HEK293 (cell line): ENCODE measurements around the gene BCLAF1.
A peak's percentile ranks its signal among the peaks of the same experiment; 100 is the strongest.

Experiments
- IKZF3 ChIP-seq: fragments of 450-650 bp; IDR thresholded peaks from 2 replicates; pipeline ENCODE4 v1.5.0; 2018; ENCODE audit warnings: missing biosample characterization, mild to moderate bottlenecking, missing genetic modification characterization, moderate library complexity
- KLF10 ChIP-seq: fragments of 450-650 bp; IDR thresholded peaks from 2 replicates; pipeline ENCODE4 v1.5.1; 2018; ENCODE audit warnings: missing biosample characterization, mild to moderate bottlenecking, missing genetic modification characterization
- KLF16 ChIP-seq: fragments of 450-650 bp; formaldehyde crosslinking; IDR thresholded peaks from 2 replicates; pipeline ENCODE4 v1.5.1; 2017; ENCODE audit warnings: missing biosample characterization, missing genetic modification characterization
- KLF8 ChIP-seq: fragments of 450-650 bp; formaldehyde crosslinking; IDR thresholded peaks from 2 replicates; pipeline ENCODE4 v1.5.1; 2016; ENCODE audit warnings: missing biosample characterization, missing genetic modification characterization
- SALL2 ChIP-seq: fragments of 450-650 bp; formaldehyde crosslinking; IDR thresholded peaks from 2 replicates; pipeline ENCODE4 v1.5.0; 2017; ENCODE audit warnings: missing biosample characterization, mild to moderate bottlenecking, missing genetic modification characterization, borderline replicate concordance
- SCRT2 ChIP-seq: fragments of 450-650 bp; formaldehyde crosslinking; IDR thresholded peaks from 2 replicates; pipeline ENCODE4 v1.5.1; 2016; ENCODE audit warnings: missing biosample characterization, missing genetic modification characterization
- SP3 ChIP-seq: fragments of 450-650 bp; formaldehyde crosslinking; IDR thresholded peaks from 2 replicates; pipeline ENCODE4 v1.5.1; 2016; ENCODE audit warnings: missing biosample characterization, missing genetic modification characterization
- ZBTB48 ChIP-seq: fragments of 450-650 bp; formaldehyde crosslinking; IDR thresholded peaks from 2 replicates; pipeline ENCODE4 v1.5.1; 2016; ENCODE audit warnings: missing biosample characterization, missing genetic modification characterization
- ZBTB6 ChIP-seq: fragments of 450-650 bp; formaldehyde crosslinking; IDR thresholded peaks from 2 replicates; pipeline ENCODE4 v1.5.1; 2017; ENCODE audit warnings: missing biosample characterization, missing genetic modification characterization
- ZBTB8A ChIP-seq: fragments of 450-650 bp; formaldehyde crosslinking; IDR thresholded peaks from 2 replicates; pipeline ENCODE4 v1.5.1; 2016; ENCODE audit warnings: missing biosample characterization, missing genetic modification characterization
- ZFP37 ChIP-seq: fragments of 450-650 bp; formaldehyde crosslinking; IDR thresholded peaks from 2 replicates; pipeline ENCODE4 v1.5.1; 2016; ENCODE audit warnings: missing biosample characterization, missing genetic modification characterization
- ZNF19 ChIP-seq: fragments of 450-650 bp; formaldehyde crosslinking; IDR thresholded peaks from 2 replicates; pipeline ENCODE4; 2016; ENCODE audit warnings: missing biosample characterization, missing genetic modification characterization, low read depth
- ZNF214 ChIP-seq: fragments of 450-650 bp; formaldehyde crosslinking; IDR thresholded peaks from 2 replicates; pipeline ENCODE4 v1.5.1; 2017; ENCODE audit warnings: missing biosample characterization, mild to moderate bottlenecking, missing genetic modification characterization, borderline replicate concordance
- ZNF221 ChIP-seq: fragments of 450-650 bp; formaldehyde crosslinking; IDR thresholded peaks from 2 replicates; pipeline ENCODE4 v1.5.1; 2017; ENCODE audit warnings: missing biosample characterization, missing genetic modification characterization, borderline replicate concordance
- ZNF23 ChIP-seq: fragments of 450-650 bp; formaldehyde crosslinking; IDR thresholded peaks from 2 replicates; pipeline ENCODE4 v1.5.1; 2016; ENCODE audit warnings: missing biosample characterization, missing genetic modification characterization, borderline replicate concordance
- ZNF311 ChIP-seq: fragments of 450-650 bp; formaldehyde crosslinking; IDR thresholded peaks from 2 replicates; pipeline ENCODE4 v1.5.1; 2017; ENCODE audit warnings: missing biosample characterization, missing genetic modification characterization, borderline replicate concordance
- ZNF37A ChIP-seq: fragments of 450-650 bp; IDR thresholded peaks from 2 replicates; pipeline ENCODE4 v1.5.1; 2018; ENCODE audit warnings: missing biosample characterization, missing genetic modification characterization
- ZNF488 ChIP-seq: fragments of 450-650 bp; formaldehyde crosslinking; IDR thresholded peaks from 2 replicates; pipeline ENCODE4 v1.5.1; 2016; ENCODE audit warnings: missing biosample characterization, missing genetic modification characterization
- ZNF514 ChIP-seq: fragments of 450-650 bp; formaldehyde crosslinking; IDR thresholded peaks from 2 replicates; pipeline ENCODE4 v1.5.1; 2016; ENCODE audit warnings: missing biosample characterization, missing genetic modification characterization
- ZNF544 ChIP-seq: fragments of 450-650 bp; formaldehyde crosslinking; IDR thresholded peaks from 2 replicates; pipeline ENCODE4 v1.5.0; 2017; ENCODE audit warnings: missing biosample characterization, missing genetic modification characterization
- ZNF548 ChIP-seq: fragments of 450-650 bp; formaldehyde crosslinking; IDR thresholded peaks from 2 replicates; pipeline ENCODE4 v1.5.1; 2016; ENCODE audit warnings: missing biosample characterization, missing genetic modification characterization
- ZNF658 ChIP-seq: fragments of 450-650 bp; formaldehyde crosslinking; IDR thresholded peaks from 2 replicates; pipeline ENCODE4; 2016; ENCODE audit warnings: missing biosample characterization, missing genetic modification characterization
- ZNF830 ChIP-seq: fragments of 450-650 bp; IDR thresholded peaks from 2 replicates; pipeline ENCODE4 v1.5.0; 2018; ENCODE audit warnings: missing biosample characterization, missing genetic modification characterization, low read depth, mild to moderate bottlenecking, moderate library complexity
- TF ChIP-seq, protein P1 (sequence below): fragments of 450-650 bp; formaldehyde crosslinking; IDR thresholded peaks from 2 replicates; pipeline ENCODE4 v1.5.1; 2016; ENCODE audit warnings: missing biosample characterization, missing genetic modification characterization, borderline replicate concordance
- TF ChIP-seq, protein P2 (sequence below): fragments of 450-650 bp; formaldehyde crosslinking; IDR thresholded peaks from 2 replicates; pipeline ENCODE4 v1.5.1; 2016; ENCODE audit warnings: missing biosample characterization, missing genetic modification characterization
- TF ChIP-seq, protein P3 (sequence below): fragments of 450-650 bp; formaldehyde crosslinking; IDR thresholded peaks from 2 replicates; pipeline ENCODE4 v1.5.1; 2017; ENCODE audit warnings: missing biosample characterization, mild to moderate bottlenecking, missing genetic modification characterization, moderate library complexity
- TF ChIP-seq, protein P4 (sequence below): fragments of 450-650 bp; IDR thresholded peaks from 2 replicates; pipeline ENCODE4 v1.5.1; 2018; ENCODE audit warnings: missing biosample characterization, mild to moderate bottlenecking, missing genetic modification characterization
- TF ChIP-seq, protein P5 (sequence below): fragments of 450-650 bp; formaldehyde crosslinking; IDR thresholded peaks from 2 replicates; pipeline ENCODE4 v1.5.1; 2016; ENCODE audit warnings: missing biosample characterization, missing genetic modification characterization

Gene BCLAF1

GRCh38 chr6:136226027-136226673 is 63.5 kb downstream of the BCLAF1 start (continued):
- TF ChIP-seq, protein P1, sequence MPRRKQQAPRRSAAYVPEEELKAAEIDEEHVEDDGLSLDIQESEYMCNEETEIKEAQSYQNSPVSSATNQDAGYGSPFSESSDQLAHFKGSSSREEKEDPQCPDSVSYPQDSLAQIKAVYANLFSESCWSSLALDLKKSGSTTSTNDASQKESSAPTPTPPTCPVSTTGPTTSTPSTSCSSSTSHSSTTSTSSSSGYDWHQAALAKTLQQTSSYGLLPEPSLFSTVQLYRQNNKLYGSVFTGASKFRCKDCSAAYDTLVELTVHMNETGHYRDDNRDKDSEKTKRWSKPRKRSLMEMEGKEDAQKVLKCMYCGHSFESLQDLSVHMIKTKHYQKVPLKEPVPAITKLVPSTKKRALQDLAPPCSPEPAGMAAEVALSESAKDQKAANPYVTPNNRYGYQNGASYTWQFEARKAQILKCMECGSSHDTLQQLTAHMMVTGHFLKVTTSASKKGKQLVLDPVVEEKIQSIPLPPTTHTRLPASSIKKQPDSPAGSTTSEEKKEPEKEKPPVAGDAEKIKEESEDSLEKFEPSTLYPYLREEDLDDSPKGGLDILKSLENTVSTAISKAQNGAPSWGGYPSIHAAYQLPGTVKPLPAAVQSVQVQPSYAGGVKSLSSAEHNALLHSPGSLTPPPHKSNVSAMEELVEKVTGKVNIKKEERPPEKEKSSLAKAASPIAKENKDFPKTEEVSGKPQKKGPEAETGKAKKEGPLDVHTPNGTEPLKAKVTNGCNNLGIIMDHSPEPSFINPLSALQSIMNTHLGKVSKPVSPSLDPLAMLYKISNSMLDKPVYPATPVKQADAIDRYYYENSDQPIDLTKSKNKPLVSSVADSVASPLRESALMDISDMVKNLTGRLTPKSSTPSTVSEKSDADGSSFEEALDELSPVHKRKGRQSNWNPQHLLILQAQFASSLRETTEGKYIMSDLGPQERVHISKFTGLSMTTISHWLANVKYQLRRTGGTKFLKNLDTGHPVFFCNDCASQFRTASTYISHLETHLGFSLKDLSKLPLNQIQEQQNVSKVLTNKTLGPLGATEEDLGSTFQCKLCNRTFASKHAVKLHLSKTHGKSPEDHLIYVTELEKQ (tag by site-specific recombination) = no peak
- no peak for TF ChIP-seq ZNF214 (tag by site-specific recombination)
- TF ChIP-seq ZBTB6 (tag by site-specific recombination) = no peak
- TF ChIP-seq ZNF658 (tag by site-specific recombination) = no peak
- no peak for TF ChIP-seq KLF8 (tag by site-specific recombination)
- no peak for TF ChIP-seq ZNF311 (tag by site-specific recombination)
- TF ChIP-seq KLF16 (tag by site-specific recombination) = no peak
- TF ChIP-seq SALL2 (tag by site-specific recombination) = no peak
- TF ChIP-seq, protein P2, sequence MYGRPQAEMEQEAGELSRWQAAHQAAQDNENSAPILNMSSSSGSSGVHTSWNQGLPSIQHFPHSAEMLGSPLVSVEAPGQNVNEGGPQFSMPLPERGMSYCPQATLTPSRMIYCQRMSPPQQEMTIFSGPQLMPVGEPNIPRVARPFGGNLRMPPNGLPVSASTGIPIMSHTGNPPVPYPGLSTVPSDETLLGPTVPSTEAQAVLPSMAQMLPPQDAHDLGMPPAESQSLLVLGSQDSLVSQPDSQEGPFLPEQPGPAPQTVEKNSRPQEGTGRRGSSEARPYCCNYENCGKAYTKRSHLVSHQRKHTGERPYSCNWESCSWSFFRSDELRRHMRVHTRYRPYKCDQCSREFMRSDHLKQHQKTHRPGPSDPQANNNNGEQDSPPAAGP = no peak
- TF ChIP-seq ZBTB8A (tag by site-specific recombination) = no peak
- TF ChIP-seq SP3 = no peak
- TF ChIP-seq, protein P3, sequence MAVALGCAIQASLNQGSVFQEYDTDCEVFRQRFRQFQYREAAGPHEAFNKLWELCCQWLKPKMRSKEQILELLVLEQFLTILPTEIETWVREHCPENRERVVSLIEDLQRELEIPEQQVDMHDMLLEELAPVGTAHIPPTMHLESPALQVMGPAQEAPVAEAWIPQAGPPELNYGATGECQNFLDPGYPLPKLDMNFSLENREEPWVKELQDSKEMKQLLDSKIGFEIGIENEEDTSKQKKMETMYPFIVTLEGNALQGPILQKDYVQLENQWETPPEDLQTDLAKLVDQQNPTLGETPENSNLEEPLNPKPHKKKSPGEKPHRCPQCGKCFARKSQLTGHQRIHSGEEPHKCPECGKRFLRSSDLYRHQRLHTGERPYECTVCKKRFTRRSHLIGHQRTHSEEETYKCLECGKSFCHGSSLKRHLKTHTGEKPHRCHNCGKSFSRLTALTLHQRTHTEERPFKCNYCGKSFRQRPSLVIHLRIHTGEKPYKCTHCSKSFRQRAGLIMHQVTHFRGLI (tag by site-specific recombination) = no peak
- TF ChIP-seq, protein P4, sequence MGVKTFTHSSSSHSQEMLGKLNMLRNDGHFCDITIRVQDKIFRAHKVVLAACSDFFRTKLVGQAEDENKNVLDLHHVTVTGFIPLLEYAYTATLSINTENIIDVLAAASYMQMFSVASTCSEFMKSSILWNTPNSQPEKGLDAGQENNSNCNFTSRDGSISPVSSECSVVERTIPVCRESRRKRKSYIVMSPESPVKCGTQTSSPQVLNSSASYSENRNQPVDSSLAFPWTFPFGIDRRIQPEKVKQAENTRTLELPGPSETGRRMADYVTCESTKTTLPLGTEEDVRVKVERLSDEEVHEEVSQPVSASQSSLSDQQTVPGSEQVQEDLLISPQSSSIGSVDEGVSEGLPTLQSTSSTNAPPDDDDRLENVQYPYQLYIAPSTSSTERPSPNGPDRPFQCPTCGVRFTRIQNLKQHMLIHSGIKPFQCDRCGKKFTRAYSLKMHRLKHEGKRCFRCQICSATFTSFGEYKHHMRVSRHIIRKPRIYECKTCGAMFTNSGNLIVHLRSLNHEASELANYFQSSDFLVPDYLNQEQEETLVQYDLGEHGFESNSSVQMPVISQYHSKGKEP (tag by site-specific recombination) = 0 out of 2 replicates have a peak, but pooled peaks have one; percentile 4
- TF ChIP-seq ZFP37 = no peak
- TF ChIP-seq, protein P5, sequence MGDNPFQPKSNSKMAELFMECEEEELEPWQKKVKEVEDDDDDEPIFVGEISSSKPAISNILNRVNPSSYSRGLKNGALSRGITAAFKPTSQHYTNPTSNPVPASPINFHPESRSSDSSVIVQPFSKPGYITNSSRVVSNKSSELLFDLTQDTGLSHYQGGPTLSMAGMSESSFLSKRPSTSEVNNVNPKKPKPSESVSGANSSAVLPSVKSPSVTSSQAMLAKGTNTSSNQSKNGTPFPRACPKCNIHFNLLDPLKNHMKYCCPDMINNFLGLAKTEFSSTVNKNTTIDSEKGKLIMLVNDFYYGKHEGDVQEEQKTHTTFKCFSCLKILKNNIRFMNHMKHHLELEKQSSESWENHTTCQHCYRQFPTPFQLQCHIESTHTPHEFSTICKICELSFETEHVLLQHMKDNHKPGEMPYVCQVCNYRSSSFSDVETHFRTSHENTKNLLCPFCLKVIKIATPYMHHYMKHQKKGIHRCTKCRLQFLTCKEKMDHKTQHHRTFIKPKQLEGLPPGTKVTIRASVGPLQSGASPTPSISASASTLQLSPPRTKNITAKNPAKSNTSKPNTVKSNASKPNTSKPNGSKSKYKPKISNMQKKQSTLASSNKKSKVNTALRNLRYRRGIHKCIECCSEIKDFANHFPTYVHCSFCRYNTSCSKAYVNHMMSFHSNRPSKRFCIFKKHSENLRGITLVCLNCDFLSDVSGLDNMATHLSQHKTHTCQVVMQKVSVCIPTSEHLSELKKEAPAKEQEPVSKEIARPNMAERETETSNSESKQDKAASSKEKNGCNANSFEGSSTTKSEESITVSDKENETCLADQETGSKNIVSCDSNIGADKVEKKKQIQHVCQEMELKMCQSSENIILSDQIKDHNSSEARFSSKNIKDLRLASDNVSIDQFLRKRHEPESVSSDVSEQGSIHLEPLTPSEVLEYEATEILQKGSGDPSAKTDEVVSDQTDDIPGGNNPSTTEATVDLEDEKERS = no peak
- no peak for TF ChIP-seq ZNF221 (tag by site-specific recombination)
- no peak for TF ChIP-seq ZNF37A
- TF ChIP-seq KLF10 (tag by site-specific recombination) = no peak
- TF ChIP-seq ZNF548 (tag by site-specific recombination) = no peak
- no peak for TF ChIP-seq IKZF3 (tag by site-specific recombination)
- no peak for TF ChIP-seq ZNF23
- TF ChIP-seq SCRT2 = peak; percentile 99
- no peak for TF ChIP-seq ZNF19 (tag by site-specific recombination)
- TF ChIP-seq ZBTB48 (tag by site-specific recombination) = no peak
- no peak for TF ChIP-seq ZNF488 (tag by site-specific recombination)
- TF ChIP-seq ZNF544 (tag by site-specific recombination) = no peak
- TF ChIP-seq ZNF514 (tag by site-specific recombination) = no peak
- TF ChIP-seq ZNF830 (tag by site-specific recombination) = no peak
